ENCODE measurements around the gene ZNF583.
A peak's percentile ranks its signal among the peaks of the same experiment; 100 is the strongest.

Gene ZNF583

GRCh38 chr19:56403764-56404704 is at the start of gene ZNF583:
ZNF583 (plus strand) TSS chr19:56404332; CDS start chr19:56407115, 2,783 bp downstream.
- Histone ChIP-seq H3K27me3 (ENCODE audit: control insufficient read depth in 2 of 2, insufficient read depth in 2 of 2, low read length in 2 of 2) (no peaks in the 10 kb centered on the region), H3K9ac (ENCODE audit: low read depth in 1 of 2, low read length in 2 of 2) (peak within 1 kb of the TSS; percentile 76 to 82), H3K36me3 (ENCODE audit: control insufficient read depth in 2 of 2, insufficient read depth in 2 of 2, low read length in 2 of 2) (peaks cover 15 to 21% of the 10 kb centered on the region in 2 donors), H3K9me3 (ENCODE audit: control insufficient read depth in 2 of 2, low read length in 2 of 2) (peaks cover 33 to 35% of the 10 kb centered on the region in 2 donors), H3K4me3 (ENCODE audit: low read length in 2 of 2) (peak within 1 kb of the TSS; percentile 88 to 97), H3K27ac (ENCODE audit: low read depth in 2 of 2, low read length in 2 of 2) (peak within 1 kb of the TSS; percentile 92 to 95), H3K4me1 (ENCODE audit: control insufficient read depth in 2 of 2, insufficient read depth in 2 of 2, low read length in 2 of 2) (peaks cover 6% of the 10 kb centered on the region in 2 donors)

GRCh38 chr19:56355517-56355916 is 48.6 kb upstream of the ZNF583 start:
- H3K9ac ChIP-seq (ENCODE audit: low read depth in 1 of 2, low read length in 2 of 2), result no peak overlapping the region
- H3K27me3 ChIP-seq (ENCODE audit: control insufficient read depth in 2 of 2, insufficient read depth in 2 of 2, low read length in 2 of 2), result no peaks in the 10 kb centered on the region
- no peak overlapping the region for H3K4me3 ChIP-seq (ENCODE audit: low read length in 2 of 2)
- H3K4me1 ChIP-seq (ENCODE audit: control insufficient read depth in 2 of 2, insufficient read depth in 2 of 2, low read length in 2 of 2), result no peaks in the 10 kb centered on the region
- no peak overlapping the region for H3K27ac ChIP-seq (ENCODE audit: low read depth in 2 of 2, low read length in 2 of 2)
- peaks cover 0 to 3% of the 10 kb centered on the region in 2 donors for H3K9me3 ChIP-seq (ENCODE audit: control insufficient read depth in 2 of 2, low read length in 2 of 2)
- no peaks in the 10 kb centered on the region for H3K36me3 ChIP-seq (ENCODE audit: control insufficient read depth in 2 of 2, insufficient read depth in 2 of 2, low read length in 2 of 2)

- H3K9ac ChIP-seq (ENCODE audit: low read depth in 1 of 2, low read length in 2 of 2), result no peak overlapping the region
- H3K36me3 ChIP-seq (ENCODE audit: control insufficient read depth in 2 of 2, insufficient read depth in 2 of 2, low read length in 2 of 2), result no peaks in the 10 kb centered on the region
- H3K27ac ChIP-seq (ENCODE audit: low read depth in 2 of 2, low read length in 2 of 2), result no peak overlapping the region
- peaks cover 0 to 3% of the 10 kb centered on the region in 2 donors for H3K9me3 ChIP-seq (ENCODE audit: control insufficient read depth in 2 of 2, low read length in 2 of 2)
- no peaks in the 10 kb centered on the region for H3K4me1 ChIP-seq (ENCODE audit: control insufficient read depth in 2 of 2, insufficient read depth in 2 of 2, low read length in 2 of 2)
- H3K27me3 ChIP-seq (ENCODE audit: control insufficient read depth in 2 of 2, insufficient read depth in 2 of 2, low read length in 2 of 2), result no peaks in the 10 kb centered on the region
- no peak overlapping the region for H3K4me3 ChIP-seq (ENCODE audit: low read length in 2 of 2)
These were observed 47.2 kb upstream of the ZNF583 start for GRCh38 chr19:56356944-56357343.

GRCh38 chr19:56360841-56361240 is 43.3 kb upstream of the ZNF583 start:
- peaks cover 3% of the 10 kb centered on the region in 2 donors for H3K9me3 ChIP-seq (ENCODE audit: control insufficient read depth in 2 of 2, low read length in 2 of 2)
- H3K9ac ChIP-seq (ENCODE audit: low read depth in 1 of 2, low read length in 2 of 2), result no peak overlapping the region

GRCh38 chr19:56367829-56368711 is 36.1 kb upstream of the ZNF583 start:
- H3K9me3 ChIP-seq (ENCODE audit: control insufficient read depth in 2 of 2, low read length in 2 of 2), result peaks cover 0 to 4% of the 10 kb centered on the region in 2 donors
- H3K36me3 ChIP-seq (ENCODE audit: control insufficient read depth in 2 of 2, insufficient read depth in 2 of 2, low read length in 2 of 2), result no peaks in the 10 kb centered on the region
- H3K27ac ChIP-seq (ENCODE audit: low read depth in 2 of 2, low read length in 2 of 2), result peak overlapping the region; percentile 60 to 74
- peak overlapping the region; percentile 60 to 61 for H3K9ac ChIP-seq (ENCODE audit: low read depth in 1 of 2, low read length in 2 of 2)
- H3K27me3 ChIP-seq (ENCODE audit: control insufficient read depth in 2 of 2, insufficient read depth in 2 of 2, low read length in 2 of 2), result no peaks in the 10 kb centered on the region
- peak overlapping the region; percentile 63 to 81 for H3K4me3 ChIP-seq (ENCODE audit: low read length in 2 of 2)
- peaks cover 2 to 7% of the 10 kb centered on the region in 2 donors for H3K4me1 ChIP-seq (ENCODE audit: control insufficient read depth in 2 of 2, insufficient read depth in 2 of 2, low read length in 2 of 2)

More at GRCh38 chr19:56360841-56361240, 43.3 kb upstream of the ZNF583 start:
- Histone ChIP-seq H3K27me3 (ENCODE audit: control insufficient read depth in 2 of 2, insufficient read depth in 2 of 2, low read length in 2 of 2) (no peaks in the 10 kb centered on the region), H3K4me3 (ENCODE audit: low read length in 2 of 2) (no peak overlapping the region), H3K4me1 (ENCODE audit: control insufficient read depth in 2 of 2, insufficient read depth in 2 of 2, low read length in 2 of 2) (no peaks in the 10 kb centered on the region), H3K27ac (ENCODE audit: low read depth in 2 of 2, low read length in 2 of 2) (no peak overlapping the region), H3K36me3 (ENCODE audit: control insufficient read depth in 2 of 2, insufficient read depth in 2 of 2, low read length in 2 of 2) (no peaks in the 10 kb centered on the region)

GRCh38 chr19:56369886-56370676 is 34.1 kb upstream of the ZNF583 start:
- Histone ChIP-seq H3K27me3 (ENCODE audit: control insufficient read depth in 2 of 2, insufficient read depth in 2 of 2, low read length in 2 of 2) (no peaks in the 10 kb centered on the region), H3K36me3 (ENCODE audit: control insufficient read depth in 2 of 2, insufficient read depth in 2 of 2, low read length in 2 of 2) (peaks cover 14 to 15% of the 10 kb centered on the region in 2 donors), H3K27ac (ENCODE audit: low read depth in 2 of 2, low read length in 2 of 2) (no peak overlapping the region), H3K4me3 (ENCODE audit: low read length in 2 of 2) (no peak overlapping the region), H3K9me3 (ENCODE audit: control insufficient read depth in 2 of 2, low read length in 2 of 2) (peaks cover 0 to 6% of the 10 kb centered on the region in 2 donors), H3K9ac (ENCODE audit: low read depth in 1 of 2, low read length in 2 of 2) (no peak overlapping the region), H3K4me1 (ENCODE audit: control insufficient read depth in 2 of 2, insufficient read depth in 2 of 2, low read length in 2 of 2) (peaks cover 2 to 7% of the 10 kb centered on the region in 2 donors)

- peaks cover 2 to 7% of the 10 kb centered on the region in 2 donors for H3K4me1 ChIP-seq (ENCODE audit: control insufficient read depth in 2 of 2, insufficient read depth in 2 of 2, low read length in 2 of 2)
- peaks cover 7 to 13% of the 10 kb centered on the region in 2 donors for H3K9me3 ChIP-seq (ENCODE audit: control insufficient read depth in 2 of 2, low read length in 2 of 2)
- H3K9ac ChIP-seq (ENCODE audit: low read depth in 1 of 2, low read length in 2 of 2), result no peak overlapping the region
- no peak overlapping the region for H3K4me3 ChIP-seq (ENCODE audit: low read length in 2 of 2)
- no peak overlapping the region for H3K27ac ChIP-seq (ENCODE audit: low read depth in 2 of 2, low read length in 2 of 2)
- H3K36me3 ChIP-seq (ENCODE audit: control insufficient read depth in 2 of 2, insufficient read depth in 2 of 2, low read length in 2 of 2), result peaks cover 17 to 28% of the 10 kb centered on the region in 2 donors
- no peaks in the 10 kb centered on the region for H3K27me3 ChIP-seq (ENCODE audit: control insufficient read depth in 2 of 2, insufficient read depth in 2 of 2, low read length in 2 of 2)
These were observed 31.9 kb upstream of the ZNF583 start for GRCh38 chr19:56372281-56372680.

- Histone ChIP-seq H3K27ac (ENCODE audit: low read depth in 2 of 2, low read length in 2 of 2) (no peak overlapping the region), H3K9me3 (ENCODE audit: control insufficient read depth in 2 of 2, low read length in 2 of 2) (peaks cover 7 to 24% of the 10 kb centered on the region in 2 donors), H3K4me3 (ENCODE audit: low read length in 2 of 2) (no peak overlapping the region), H3K9ac (ENCODE audit: low read depth in 1 of 2, low read length in 2 of 2) (no peak overlapping the region), H3K27me3 (ENCODE audit: control insufficient read depth in 2 of 2, insufficient read depth in 2 of 2, low read length in 2 of 2) (no peaks in the 10 kb centered on the region), H3K36me3 (ENCODE audit: control insufficient read depth in 2 of 2, insufficient read depth in 2 of 2, low read length in 2 of 2) (peaks cover 20 to 33% of the 10 kb centered on the region in 2 donors), H3K4me1 (ENCODE audit: control insufficient read depth in 2 of 2, insufficient read depth in 2 of 2, low read length in 2 of 2) (no peaks in the 10 kb centered on the region)
These were observed 26.8 kb upstream of the ZNF583 start for GRCh38 chr19:56377105-56377924.
